PC-9 (cell line): Measurements from ENCODE around the gene CHST11. TPM values are rescaled to one million over a fixed set of nuclear protein-coding genes. Genes with fewer than 3 reads are reported as not detected.
"Not testable (repeated sequence)": the region's sequence is repeated elsewhere in the genome, so short reads cannot be mapped to it uniquely, and the experiment has no call there.

Source experiments
- BruUV-seq: library from RNA; stranded (reverse); fragments of 400-500 nt; replicated peaks from 2 replicates; lab custom pipeline; 2021; lab: Mats Ljungman, UMichigan
- CTCF ChIA-PET: fragments of 300-600 bp; sonication (Branson Sonifier 250); formaldehyde crosslinking; loops from one replicate; lab custom pipeline; 2022; ENCODE audit warnings: antibody characterized with exemption; lab: Charles Lee
- POLR2A ChIA-PET: fragments of 300-600 bp; sonication (Branson Sonifier 250); formaldehyde crosslinking; loops from one replicate; lab custom pipeline; 2022; ENCODE audit warnings: antibody characterized with exemption; ENCODE audit not compliant: unreplicated experiment; lab: Charles Lee
- DNase-seq, 2 experiments: peaks; one replicate each; pipeline versions ENCODE4 v3.0.0 to v3.0.0-alpha.2; 2015 to 2022; ENCODE audit warnings: mixed read lengths in 1 of 2
- H2AFZ ChIP-seq: fragments of 200-600 bp; sonication (generic); 2 replicates; pipeline ENCODE4 v1.8.1; 2017; ENCODE audit warnings: antibody characterized with exemption
- H3F3A ChIP-seq: fragments of 200-600 bp; sonication (generic); 2 replicates; pipeline ENCODE4 v1.8.1; 2017; ENCODE audit warnings: antibody characterized with exemption, mild to moderate bottlenecking, low read depth; ENCODE audit not compliant: insufficient read depth
- H3K27ac ChIP-seq: fragments of 200-600 bp; sonication (generic); 2 replicates; pipeline ENCODE4 v1.6.1; 2016; ENCODE audit warnings: mixed run types
- H3K27me3 ChIP-seq: fragments of 200-600 bp; sonication (generic); 2 replicates; pipeline ENCODE4 v1.6.1; 2016; ENCODE audit warnings: low read depth, mixed run types; ENCODE audit not compliant: insufficient read depth
- H3K36me3 ChIP-seq: fragments of 200-600 bp; sonication (generic); 2 replicates; pipeline ENCODE4 v1.6.1; 2016; ENCODE audit warnings: low read depth, mixed run types
- H3K4me1 ChIP-seq: fragments of 200-600 bp; sonication (generic); replicated peaks from 2 replicates; pipeline ENCODE4 v1.6.1; 2016; ENCODE audit warnings: mixed run types; ENCODE audit not compliant: insufficient read depth
- H3K4me2 ChIP-seq: fragments of 200-600 bp; sonication (generic); 2 replicates; pipeline ENCODE4 v1.6.1; 2017; ENCODE audit warnings: mixed run types
- H3K4me3 ChIP-seq: fragments of 200-600 bp; sonication (generic); 2 replicates; pipeline ENCODE4 v1.6.1; 2016; ENCODE audit warnings: mixed run types
- H3K79me2 ChIP-seq: fragments of 200-600 bp; sonication (generic); 2 replicates; pipeline ENCODE4 v1.6.1; 2017; ENCODE audit warnings: low read depth, mixed run types
- H3K9me2 ChIP-seq: fragments of 200-600 bp; sonication (generic); 2 replicates; pipeline ENCODE4 v1.8.1; 2017; ENCODE audit warnings: mild to moderate bottlenecking; ENCODE audit not compliant: insufficient read depth
- H3K9me3 ChIP-seq: fragments of 200-600 bp; sonication (generic); 2 replicates; pipeline ENCODE4 v1.8.1; 2016; ENCODE audit warnings: low read depth; ENCODE audit not compliant: insufficient read depth
- H4K20me1 ChIP-seq: fragments of 200-600 bp; sonication (generic); 2 replicates; pipeline ENCODE4 v1.8.1; 2017; ENCODE audit not compliant: insufficient read depth
- CTCF ChIP-seq: fragments of 200-600 bp; sonication (generic); conservative IDR thresholded peaks from 2 replicates; pipeline ENCODE4 v1.6.1; 2017; ENCODE audit warnings: mixed run types, antibody characterized with exemption, mild to moderate bottlenecking, moderate library complexity
- EZH2 ChIP-seq: fragments of 200-600 bp; sonication (generic); IDR thresholded peaks from 2 replicates; pipeline ENCODE4 v1.8.0; 2017; ENCODE audit warnings: antibody characterized with exemption, low read depth
- intact Hi-C: fragments of 100-400 bp; cut with micrococcal nuclease; formaldehyde crosslinking; loops from one replicate; pipeline ENCODE4 v1.10.0; 2022; ENCODE audit not compliant: unreplicated experiment
- total RNA-seq: library from RNA; stranded (reverse); gene quantifications from 2 replicates; pipeline ENCODE4 v1.2.3, GENCODE V29; 2021

The CHST11 gene
- total RNA-seq, 1 experiment from 2014 or later, result 39.9 TPM

- peaks cover 9% of the 10 kb centered on the region; the same call in 1 of the 2 replicates for H3F3A ChIP-seq
- H2AFZ ChIP-seq, result no peak overlapping the region
- no peak overlapping the region for H3K4me2 ChIP-seq
- TF ChIP-seq EZH2, result no peak
- no peak for TF ChIP-seq CTCF
- POLR2A ChIA-PET, result no interaction called here
- H3K79me2 ChIP-seq, result peaks cover 58% of the 10 kb centered on the region
- CTCF ChIA-PET, result no interaction called here
- no peaks in the 10 kb centered on the region for H3K4me1 ChIP-seq
- H3K9me3 ChIP-seq, result no peaks in the 10 kb centered on the region
- intact Hi-C loops, result no loop called here
- no peaks in the 10 kb centered on the region for H3K36me3 ChIP-seq
- no peaks in the 10 kb centered on the region for H3K9me2 ChIP-seq
- peaks cover 16% of the 10 kb centered on the region for H4K20me1 ChIP-seq
- H3K27me3 ChIP-seq, result no peaks in the 10 kb centered on the region
- DNase-seq, result no peak
- H3K4me3 ChIP-seq, result no peak overlapping the region
- H3K27ac ChIP-seq, result no peak overlapping the region
- BruUV-seq, result no TSS peak
Measured at GRCh38 chr12:104743202-104743580, 286.4 kb downstream of the CHST11 start.

- H3K79me2 ChIP-seq, result peaks cover 66% of the 10 kb centered on the region
- H3K27ac ChIP-seq, POLR2A ChIA-PET, intact Hi-C loops, H3K27me3 ChIP-seq, CTCF ChIA-PET, H3K4me1 ChIP-seq, H3K9me2 ChIP-seq, DNase-seq, H3K4me3 ChIP-seq, H3K9me3 ChIP-seq, H2AFZ ChIP-seq, H3K36me3 ChIP-seq, BruUV-seq, H3K4me2 ChIP-seq: not testable (repeated sequence)
- peaks cover 17% of the 10 kb centered on the region; the same call in 1 of the 2 replicates for H3F3A ChIP-seq
- H4K20me1 ChIP-seq, result peaks cover 16% of the 10 kb centered on the region
Measured at GRCh38 chr12:104743753-104744548, 287.2 kb downstream of the CHST11 start.

GRCh38 chr12:104746467-104747088 lies 289.8 kb downstream of the CHST11 start:
- no peaks in the 10 kb centered on the region for H3K9me2 ChIP-seq
- no peaks in the 10 kb centered on the region; the same call in 1 of the 2 replicates for H3K36me3 ChIP-seq
- H2AFZ ChIP-seq, result no peak overlapping the region
- ChIA-PET CTCF (no interaction called here), POLR2A (no interaction called here)
- no peaks in the 10 kb centered on the region for H3K27me3 ChIP-seq
- peaks cover 62% of the 10 kb centered on the region for H3K79me2 ChIP-seq
- DNase-seq, result no peak
- peaks cover 15% of the 10 kb centered on the region for H4K20me1 ChIP-seq
- H3K4me2 ChIP-seq, result no peak overlapping the region
- H3K4me1 ChIP-seq, result peaks cover 22% of the 10 kb centered on the region
- H3F3A ChIP-seq, result peaks cover 31% of the 10 kb centered on the region
- no peak for TF ChIP-seq EZH2
- TF ChIP-seq CTCF, result no peak
- no peak overlapping the region for H3K4me3 ChIP-seq
- intact Hi-C loops, result no loop called here
- H3K9me3 ChIP-seq, result no peaks in the 10 kb centered on the region
- H3K27ac ChIP-seq, result no peak overlapping the region
- BruUV-seq, result no TSS peak
